Large intestine (tissue), 3 donors: ENCODE measurements around the gene YTHDF1. TPM values are rescaled to one million over a fixed set of nuclear protein-coding genes. Genes with fewer than 3 reads are reported as not detected.
"Not testable (repeated sequence)": the region's sequence is repeated elsewhere in the genome, so short reads cannot be mapped to it uniquely, and the experiment has no call there.

ENCODE experiments used
- DNase-seq, 2 donors: peaks; one replicate each; pipeline versions ENCODE4 v3.0.0 to v3.0.0-alpha.2; 2013
- H3K27ac ChIP-seq: one replicate; pipeline ENCODE4 v1.5.1; 2013; ENCODE audit warnings: low read length
- H3K27me3 ChIP-seq: 2 replicates; pipeline ENCODE4 v1.6.1; 2013; ENCODE audit warnings: low read length; ENCODE audit not compliant: control insufficient read depth, insufficient read depth
- H3K36me3 ChIP-seq: 2 replicates; pipeline ENCODE4 v1.6.1; 2013; ENCODE audit warnings: low read length; ENCODE audit not compliant: control insufficient read depth, insufficient read depth
- H3K4me1 ChIP-seq: one replicate; pipeline ENCODE4 v1.6.1; 2013; ENCODE audit warnings: low read length; ENCODE audit not compliant: control insufficient read depth, insufficient read depth
- H3K4me3 ChIP-seq: one replicate; pipeline ENCODE4 v1.5.1; 2013; ENCODE audit warnings: low read length
- H3K9me3 ChIP-seq: one replicate; pipeline ENCODE4 v1.6.1; 2013; ENCODE audit warnings: mild to moderate bottlenecking, low read depth, low read length, moderate library complexity; ENCODE audit not compliant: control insufficient read depth
- WGBS: methylation state at CpG from one replicate; pipeline ENCODE4 v1.1.5; 2013; ENCODE audit warnings: low lambda C conversion rate; ENCODE audit not compliant: insufficient coverage; 5-methylcytosine and 5-hydroxymethylcytosine counted together
- polyA plus RNA-seq: library from polyadenylated mRNA; unstranded; fragments of 120-200 nt; gene quantifications from one replicate; pipeline ENCODE4 v1.2.1, GENCODE V29; 2013

The YTHDF1 gene
- polyA plus RNA-seq, 1 donor: 35.4 TPM

DNA sequence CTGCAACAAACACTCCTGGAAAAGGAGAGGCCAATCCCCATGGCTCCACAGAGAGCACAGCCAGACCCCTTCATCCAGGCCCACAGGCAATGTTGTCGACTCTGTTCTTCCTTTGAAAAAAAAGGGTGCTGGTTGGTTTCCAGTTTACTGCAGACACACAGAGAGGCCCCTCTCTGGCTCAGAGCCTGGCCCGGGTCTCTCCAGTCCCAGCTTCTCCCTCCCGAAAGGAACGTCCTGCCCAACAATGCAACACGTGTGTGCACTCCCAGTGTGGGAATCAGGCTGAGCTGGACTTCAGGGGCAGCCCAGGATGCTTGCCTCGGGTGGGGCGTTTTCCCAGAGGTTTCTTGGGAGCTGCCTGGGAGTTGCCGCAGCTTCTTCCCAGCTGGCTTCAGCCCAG is 42.9 kb upstream of the YTHDF1 start:
- H3K4me3 ChIP-seq: no peak overlapping the region
- no peaks in the 10 kb centered on the region for H3K9me3 ChIP-seq
- WGBS: no CpG with 5 or more reads among the region's 8 CpGs
- no peaks in the 10 kb centered on the region for H3K36me3 ChIP-seq
- peaks cover 24% of the 10 kb centered on the region for H3K27me3 ChIP-seq
- DNase-seq: peak in 1 of 2 donors; percentile 37
- H3K27ac ChIP-seq: no peak overlapping the region
- peaks cover 28% of the 10 kb centered on the region for H3K4me1 ChIP-seq

DNA sequence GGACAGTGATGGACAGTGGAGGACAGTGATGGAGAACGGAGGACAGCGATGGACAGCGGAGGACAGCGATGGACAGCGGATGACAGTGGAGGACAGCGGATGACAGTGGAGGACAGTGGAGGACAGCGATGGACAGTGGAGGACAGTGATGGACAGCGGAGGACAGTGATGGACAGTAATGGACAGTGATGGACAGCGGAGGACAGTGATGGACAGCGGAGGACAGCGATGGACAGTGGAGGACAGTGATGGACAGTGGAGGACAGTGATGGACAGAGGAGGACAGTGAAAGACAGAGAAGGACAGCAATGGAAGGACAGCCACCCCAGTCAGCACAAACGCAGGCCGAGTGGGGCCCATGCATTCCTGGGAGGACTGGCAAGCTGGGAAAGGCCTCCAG is 41.7 kb upstream of the YTHDF1 start:
- Histone ChIP-seq H3K9me3 (no peaks in the 10 kb centered on the region), H3K36me3 (no peaks in the 10 kb centered on the region), H3K27ac (no peak overlapping the region), H3K4me3 (no peak overlapping the region), H3K27me3 (peaks cover 34% of the 10 kb centered on the region), H3K4me1 (peaks cover 28% of the 10 kb centered on the region)
- whole genome bisulfite sequencing: 95% methylated on average over 7 of the region's 13 CpGs
- DNase-seq: no peak

DNA sequence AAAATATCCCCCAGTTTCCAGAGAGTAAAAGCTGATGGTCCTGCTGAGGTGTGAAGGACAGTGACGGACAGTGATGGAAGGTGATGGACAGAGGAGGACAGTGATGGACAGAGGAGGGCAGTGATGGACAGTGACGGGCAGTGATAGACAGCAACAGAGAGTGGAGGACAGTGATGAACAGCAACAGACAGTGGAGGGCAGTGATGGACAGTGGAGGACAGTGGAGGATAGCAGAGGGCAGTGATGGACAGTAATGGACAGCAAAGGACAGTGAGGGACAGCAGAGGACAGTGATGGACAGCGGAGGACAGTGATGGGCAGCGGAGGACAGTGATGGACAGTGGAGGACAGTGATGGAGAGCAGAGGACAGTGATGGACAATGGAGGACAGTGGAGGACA is 41.0 kb upstream of the YTHDF1 start:
- DNase-seq: no peak
- no peaks in the 10 kb centered on the region for H3K9me3 ChIP-seq
- peaks cover 28% of the 10 kb centered on the region for H3K4me1 ChIP-seq
- 100% methylated on average over 2 of the region's 4 CpGs for WGBS
- no peaks in the 10 kb centered on the region for H3K36me3 ChIP-seq
- no peak overlapping the region for H3K4me3 ChIP-seq
- H3K27me3 ChIP-seq: peaks cover 41% of the 10 kb centered on the region
- H3K27ac ChIP-seq: no peak overlapping the region

- 100% methylated on average over 1 of the region's 31 CpGs for WGBS
- Histone ChIP-seq H3K36me3 (no peaks in the 10 kb centered on the region), H3K4me3 (no peak overlapping the region), H3K4me1 (peaks cover 20% of the 10 kb centered on the region), H3K27me3 (peaks cover 44% of the 10 kb centered on the region), H3K27ac (no peak overlapping the region), H3K9me3 (no peaks in the 10 kb centered on the region)
- DNase-seq: no peak
Measured at GRCh38 chr20:63255931-63256704, 40.2 kb upstream of the YTHDF1 start.

GRCh38 chr20:63254606-63255384 is 38.9 kb upstream of the YTHDF1 start:
- no CpG with 5 or more reads among the region's 56 CpGs for whole genome bisulfite sequencing
- Histone ChIP-seq H3K36me3 (no peaks in the 10 kb centered on the region), H3K4me1 (peaks cover 14% of the 10 kb centered on the region), H3K27me3 (peaks cover 44% of the 10 kb centered on the region), H3K4me3 (peak overlapping the region; percentile 16), H3K9me3 (peaks cover 3% of the 10 kb centered on the region), H3K27ac (no peak overlapping the region)
- no peak for DNase-seq

GRCh38 chr20:63254232-63254605 is 38.3 kb upstream of the YTHDF1 start, which contains the start of gene NKAIN4:
Gene NKAIN4 (minus strand): TSS chr20:63254463. CDS start chr20:63254450, 13 bp downstream.
- H3K27ac ChIP-seq: no peak within 1 kb of the TSS
- H3K4me3 ChIP-seq: peak within 1 kb of the TSS; percentile 16
- DNase-seq: no peak
- WGBS: no CpG with 5 or more reads among the region's 46 CpGs
- H3K4me1 ChIP-seq: peaks cover 12% of the 10 kb centered on the region
- H3K9me3 ChIP-seq: peaks cover 3% of the 10 kb centered on the region
- H3K27me3 ChIP-seq: peaks cover 44% of the 10 kb centered on the region
- H3K36me3 ChIP-seq: no peaks in the 10 kb centered on the region

DNA sequence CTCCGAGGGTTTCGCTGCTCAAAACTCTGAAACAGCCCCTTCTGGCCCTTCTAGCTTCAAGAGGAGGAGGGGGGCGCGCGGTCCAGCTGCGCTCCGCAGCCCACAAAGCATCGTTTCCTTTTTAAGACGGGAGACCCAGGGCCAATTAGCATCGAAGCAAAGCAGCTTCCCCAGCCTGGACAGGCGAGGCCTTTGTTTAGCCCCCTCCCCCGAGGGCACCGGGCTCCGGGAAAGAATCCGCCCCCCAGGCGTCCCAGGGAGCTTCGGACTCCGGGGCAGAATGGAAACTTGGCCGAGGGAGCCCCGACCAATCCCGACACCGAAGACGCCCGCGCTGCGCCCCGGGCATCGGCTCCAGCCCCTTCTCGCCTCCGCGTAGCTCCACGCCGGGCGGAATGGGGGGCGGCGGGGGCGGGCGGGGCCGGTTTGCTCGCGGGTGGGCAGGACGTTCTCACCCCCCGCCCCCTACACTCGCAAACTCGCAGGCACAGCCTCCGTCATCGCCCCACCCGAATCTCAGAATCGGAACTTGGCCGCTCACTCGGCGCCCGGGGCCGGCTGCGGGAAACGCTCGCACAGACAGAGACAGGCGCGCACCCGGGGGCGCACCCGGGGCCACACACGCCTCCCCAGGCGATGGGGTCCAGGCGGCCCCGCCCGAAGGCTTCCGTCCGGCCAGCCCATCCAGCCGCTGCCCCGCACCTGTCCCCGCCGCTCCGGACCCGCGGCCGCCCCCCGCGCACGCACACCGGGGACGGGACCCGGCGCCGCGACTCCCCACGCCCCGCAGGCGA is 37.7 kb upstream of the YTHDF1 start:
- Histone ChIP-seq H3K9me3 (peaks cover 3% of the 10 kb centered on the region), H3K27ac (no peak overlapping the region), H3K36me3 (no peaks in the 10 kb centered on the region), H3K27me3 (peaks cover 46% of the 10 kb centered on the region), H3K4me3 (peak overlapping the region; percentile 16), H3K4me1 (peaks cover 12% of the 10 kb centered on the region)
- no CpG with 5 or more reads among the region's 89 CpGs for WGBS
- peak in 1 of 2 donors; percentile 44 for DNase-seq

- Histone ChIP-seq H3K27ac (no peak overlapping the region), H3K9me3 (peaks cover 3% of the 10 kb centered on the region), H3K36me3 (no peaks in the 10 kb centered on the region), H3K27me3 (peaks cover 52% of the 10 kb centered on the region), H3K4me3 (peak overlapping the region; percentile 16), H3K4me1 (peaks cover 7% of the 10 kb centered on the region)
- DNase-seq: no peak
- WGBS: no CpG with 5 or more reads among the region's 16 CpGs
Measured at GRCh38 chr20:63253065-63253437, 37.1 kb upstream of the YTHDF1 start.

DNA sequence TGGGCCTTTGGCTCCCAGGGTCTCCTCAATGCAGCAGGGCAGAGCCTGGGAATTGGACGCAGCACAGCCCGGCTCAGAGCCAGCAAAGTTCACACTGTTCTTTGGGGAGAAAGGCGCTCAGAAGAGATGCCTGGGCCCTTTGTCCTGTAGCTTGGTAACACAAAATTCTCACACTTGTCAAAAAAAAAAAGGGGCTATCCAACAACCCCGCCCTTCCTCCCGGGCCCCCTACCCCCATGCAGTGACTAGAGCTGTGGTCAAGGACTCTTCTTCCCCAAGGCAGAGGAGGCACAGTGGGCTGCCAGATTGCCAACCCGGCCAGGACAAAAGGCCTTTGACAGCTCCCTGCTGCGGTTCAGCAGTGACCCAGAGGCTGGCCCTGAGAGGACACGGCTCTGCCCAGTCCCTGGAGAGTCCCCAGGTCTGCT is 36.4 kb upstream of the YTHDF1 start:
- H3K27ac ChIP-seq: no peak overlapping the region
- H3K4me1 ChIP-seq: peaks cover 6% of the 10 kb centered on the region
- no peak for DNase-seq
- H3K9me3 ChIP-seq: peaks cover 3% of the 10 kb centered on the region
- no peak overlapping the region for H3K4me3 ChIP-seq
- peaks cover 60% of the 10 kb centered on the region for H3K27me3 ChIP-seq
- no peaks in the 10 kb centered on the region for H3K36me3 ChIP-seq
- no CpG with 5 or more reads among the region's 8 CpGs for WGBS

GRCh38 chr20:63251350-63251749 is 35.4 kb upstream of the YTHDF1 start:
- not testable (repeated sequence) for H3K27ac ChIP-seq, DNase-seq, H3K9me3 ChIP-seq, H3K36me3 ChIP-seq, H3K4me3 ChIP-seq, H3K4me1 ChIP-seq
- WGBS: no CpG with 5 or more reads among the region's 14 CpGs
- H3K27me3 ChIP-seq: peaks cover 63% of the 10 kb centered on the region
